HepG2 (cell line): Measurements from ENCODE around the gene BIRC6. TPM values are rescaled to one million over a fixed set of nuclear protein-coding genes. Genes with fewer than 3 reads are reported as not detected.

Experiments used
- ATF3 ChIP-seq: sonication (generic); formaldehyde crosslinking; IDR thresholded peaks from 2 replicates; pipeline ENCODE4 v1.4.0; 2020; ENCODE audit warnings: missing genetic modification reagents
- ATRX ChIP-seq: sonication (generic); formaldehyde crosslinking; IDR thresholded peaks from 2 replicates; pipeline ENCODE4 v1.4.0; 2020; ENCODE audit warnings: missing genetic modification reagents, borderline replicate concordance
- EHMT2 ChIP-seq: fragments of 200-600 bp; sonication (generic); IDR thresholded peaks from 2 replicates; pipeline ENCODE4 v1.7.0; 2017; ENCODE audit warnings: antibody characterized with exemption, low read depth, low read length, borderline replicate concordance
- ELF4 ChIP-seq: sonication (generic); formaldehyde crosslinking; IDR thresholded peaks from 2 replicates; pipeline ENCODE4 v1.5.0; 2020; ENCODE audit warnings: missing genetic modification reagents, mild to moderate bottlenecking, moderate library complexity, borderline replicate concordance
- FOXA3 ChIP-seq: IDR thresholded peaks from 2 replicates; pipeline ENCODE4 v1.6.1; 2016; ENCODE audit warnings: missing genetic modification reagents, missing compliant biosample characterization
- GATA4 ChIP-seq: sonication (generic); IDR thresholded peaks from 2 replicates; pipeline ENCODE4 v1.6.1; 2016; ENCODE audit warnings: antibody characterized with exemption, low read depth, borderline replicate concordance
- KAT7 ChIP-seq: IDR thresholded peaks from 2 replicates; pipeline ENCODE4 v1.6.1; 2018; ENCODE audit warnings: borderline replicate concordance, missing compliant biosample characterization
- KDM4B ChIP-seq: sonication (generic); formaldehyde crosslinking; IDR thresholded peaks from 2 replicates; pipeline ENCODE4 v1.4.0; 2020; ENCODE audit warnings: missing genetic modification reagents
- SRY ChIP-seq: sonication (generic); formaldehyde crosslinking; IDR thresholded peaks from 2 replicates; pipeline ENCODE4 v1.8.0; 2022; ENCODE audit warnings: mild to moderate bottlenecking, missing genetic modification reagents
- THAP11 ChIP-seq: IDR thresholded peaks from 2 replicates; pipeline ENCODE4 v1.6.1; 2016; ENCODE audit warnings: missing biosample characterization, missing genetic modification reagents
- ZBTB39 ChIP-seq: sonication (generic); formaldehyde crosslinking; IDR thresholded peaks from 2 replicates; pipeline ENCODE4 v1.5.0; 2020; ENCODE audit warnings: missing genetic modification reagents
- ZBTB46 ChIP-seq: sonication (generic); formaldehyde crosslinking; IDR thresholded peaks from 2 replicates; pipeline ENCODE4 v1.4.0; 2020; ENCODE audit warnings: mild to moderate bottlenecking, missing genetic modification reagents, borderline replicate concordance
- ZFP36L2 ChIP-seq: sonication (generic); formaldehyde crosslinking; IDR thresholded peaks from 2 replicates; pipeline ENCODE4 v1.4.0; 2020; ENCODE audit warnings: missing genetic modification reagents
- ZFX ChIP-seq: sonication (generic); formaldehyde crosslinking; IDR thresholded peaks from 2 replicates; pipeline ENCODE4 v1.4.0; 2020; ENCODE audit warnings: mild to moderate bottlenecking, low read depth, missing genetic modification reagents, moderate library complexity
- ZHX2 ChIP-seq, 2 experiments: sonication (generic) in 1 of 2; formaldehyde crosslinking in 1 of 2; IDR thresholded peaks; 2 replicates each; pipeline versions ENCODE4 v1.6.1 to v1.9.0; 2014 to 2022; ENCODE audit warnings: antibody characterized with exemption in 1 of 2, borderline replicate concordance in 1 of 2, inconsistent platforms in 1 of 2, low read depth in 1 of 2, missing genetic modification reagents in 1 of 2
- ZNF232 ChIP-seq: sonication (generic); formaldehyde crosslinking; IDR thresholded peaks from 2 replicates; pipeline ENCODE4 v1.4.0; 2020; ENCODE audit warnings: missing genetic modification reagents, borderline replicate concordance
- ZNF670 ChIP-seq: sonication (generic); formaldehyde crosslinking; IDR thresholded peaks from 2 replicates; pipeline ENCODE4 v1.8.0; 2022; ENCODE audit warnings: mild to moderate bottlenecking, missing genetic modification reagents, borderline replicate concordance
- polyA plus RNA-seq, 8 experiments: library from polyadenylated mRNA; depleted of rRNA in 3 of 8; stranded (reverse) in 7 of 8; unstranded in 1 of 8; fragments of >200 nt; fragmentation: Illumina TruSeq in 4 of 8; extraction: Trizol in 4 of 8; gene quantifications; 2 replicates each; pipeline versions ENCODE4 v1.2.1 to v1.2.3, GENCODE V29; 2011 to 2016; ENCODE audit warnings: low read depth in 4 of 8, missing spikeins in 1 of 8, mixed read lengths in 1 of 8; ENCODE audit not compliant: insufficient read depth in 1 of 8
- total RNA-seq, 5 experiments: library from RNA; depleted of rRNA; stranded (reverse); fragments of >200 nt; fragmentation: Illumina TruSeq; extraction: Trizol; gene quantifications; 2 replicates each; pipeline ENCODE4 v1.2.3, GENCODE V29; 2016; ENCODE audit warnings: low read depth in 1 of 5

The BIRC6 gene
- total and polyA plus RNA-seq, 2 of the 13 experiments (the other 11 are each of a cell fraction or from before 2014, with no cell fraction given), result 65.6 to 120 TPM

GRCh38 chr2:32357318-32358110 is 691 bp downstream of the BIRC6 start (continued):
- TF ChIP-seq ZFX (CRISPR knock-in tag) (peak; percentile 94), SRY (CRISPR knock-in tag) (peak; percentile 45), ELF4 (CRISPR knock-in tag) (no peak), ZBTB46 (CRISPR knock-in tag) (peak; percentile 62; the same call in 1 of the 2 replicates), ZBTB39 (CRISPR knock-in tag) (peak; percentile 92), EHMT2 (no peak), FOXA3 (CRISPR knock-in tag) (no peak), KAT7 (CRISPR knock-in tag) (peak; percentile 95), ZHX2 (IDR thresholded peaks at IDR 0.05; ENCODE audit: low read depth) (no peak), ZHX2 (CRISPR knock-in tag; IDR thresholded peaks at IDR 0.05; ENCODE audit: borderline replicate concordance) (no peak), ZNF670 (CRISPR knock-in tag) (0 out of 2 replicates have a peak, but pooled peaks have one; percentile 15), ATRX (CRISPR knock-in tag) (0 out of 2 replicates have a peak, but pooled peaks have one; percentile 89), ZNF232 (CRISPR knock-in tag) (no peak; the same call in 1 of the 2 replicates), KDM4B (CRISPR knock-in tag) (0 out of 2 replicates have a peak, but pooled peaks have one; percentile 29), ZFP36L2 (peak; percentile 85; the same call in 1 of the 2 replicates), ATF3 (no peak; the same call in 1 of the 2 replicates), GATA4 (no peak), THAP11 (CRISPR knock-in tag) (no peak)
